DMS79 (cell line): ENCODE measurements around the gene PLEKHH3.

Experiments
- DNase-seq: peaks from one replicate; lab custom pipeline; 2025; lab: John Stamatoyannopoulos, UW

The PLEKHH3 gene

DNA sequence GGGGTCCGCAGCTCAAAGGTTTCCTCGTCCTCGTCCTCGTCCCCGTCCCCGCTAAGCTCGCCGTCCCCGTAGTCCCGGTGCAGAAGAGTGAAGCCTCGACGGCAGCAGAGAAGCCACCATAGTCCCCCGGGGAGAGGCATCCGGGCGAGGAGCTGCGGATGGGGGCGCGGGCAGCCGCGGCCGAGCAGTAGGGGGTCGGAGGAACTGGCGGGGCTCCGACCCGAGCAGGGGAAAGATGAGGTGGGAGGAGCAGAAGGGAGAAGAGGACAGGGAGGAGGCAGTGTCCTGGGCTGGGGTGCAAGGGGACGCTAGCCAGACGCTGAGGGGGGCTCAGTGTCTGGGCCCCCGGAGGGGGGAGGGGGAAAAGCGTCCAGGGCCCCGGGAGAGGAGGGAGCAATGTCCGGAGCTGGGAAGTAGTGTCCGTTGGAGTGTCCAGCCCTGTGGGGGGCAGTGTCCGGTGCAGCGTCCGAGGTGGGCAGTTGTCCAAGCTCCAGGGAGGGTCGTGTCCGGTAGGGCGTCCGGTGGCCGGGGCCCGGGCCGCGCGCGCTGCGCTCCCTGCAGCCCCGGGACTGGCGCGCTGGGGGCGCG, at the start of gene PLEKHH3:
Gene PLEKHH3, minus strand, starts transcription at position 571 of the 588 bp plus-strand sequence. Its CDS starts 431 bp downstream, at position 140.
- DNase-seq = no peak

GRCh38 chr17:42725143-42725542, 48.3 kb upstream of the PLEKHH3 start:
- DNase-seq = no peak

- DNase-seq = no peak
These were observed 46.8 kb upstream of the PLEKHH3 start for GRCh38 chr17:42723636-42724035.

GRCh38 chr17:42720996-42721583, 44.3 kb upstream of the PLEKHH3 start:
- DNase-seq = peak; percentile 21

GRCh38 chr17:42709561-42709960, 32.8 kb upstream of the PLEKHH3 start:
- no peak for DNase-seq

- DNase-seq = no peak
These were observed 31.8 kb upstream of the PLEKHH3 start for GRCh38 chr17:42708588-42708987.

- DNase-seq = no peak
These were observed 29.9 kb upstream of the PLEKHH3 start for GRCh38 chr17:42706732-42707131.

GRCh38 chr17:42704837-42705494, 28.2 kb upstream of the PLEKHH3 start:
- no peak for DNase-seq

DNA sequence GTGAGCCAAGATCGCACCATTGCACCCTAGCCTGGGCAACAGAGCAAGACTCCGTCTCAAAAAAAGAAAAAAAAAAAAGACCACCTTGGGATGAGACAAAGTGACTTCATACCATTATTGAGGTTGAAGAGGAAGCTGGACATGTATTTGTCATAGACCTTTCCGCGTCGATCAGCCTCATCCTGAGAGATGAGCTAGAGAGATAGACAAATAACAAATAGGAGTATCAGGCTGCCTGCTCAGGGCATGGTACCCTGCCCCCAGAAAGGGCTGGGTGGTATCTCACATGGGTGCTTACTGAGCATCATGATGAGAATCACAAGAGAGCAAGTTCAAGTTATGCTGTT, 27.7 kb upstream of the PLEKHH3 start:
- DNase-seq = no peak

DNA sequence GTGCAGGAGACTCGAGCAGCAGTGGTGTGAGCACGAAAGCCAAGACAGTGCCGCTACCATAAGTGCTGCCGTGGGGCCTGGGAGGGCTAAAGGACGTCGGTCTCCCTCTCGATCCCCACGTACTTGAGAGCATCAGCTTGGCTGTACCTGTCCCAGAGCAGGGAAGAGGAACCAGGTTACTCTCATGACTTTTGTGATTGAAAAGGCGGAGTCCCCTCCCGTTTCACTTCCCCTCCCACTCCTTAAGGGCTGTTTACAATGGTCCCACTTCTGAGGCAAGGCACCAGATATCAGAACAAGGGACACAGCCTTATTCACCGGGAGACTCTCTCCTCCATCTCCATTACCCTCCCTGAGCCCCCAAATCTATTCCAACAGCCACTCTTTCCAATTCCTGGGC, 25.7 kb upstream of the PLEKHH3 start:
- DNase-seq = peak; percentile 28

DNA sequence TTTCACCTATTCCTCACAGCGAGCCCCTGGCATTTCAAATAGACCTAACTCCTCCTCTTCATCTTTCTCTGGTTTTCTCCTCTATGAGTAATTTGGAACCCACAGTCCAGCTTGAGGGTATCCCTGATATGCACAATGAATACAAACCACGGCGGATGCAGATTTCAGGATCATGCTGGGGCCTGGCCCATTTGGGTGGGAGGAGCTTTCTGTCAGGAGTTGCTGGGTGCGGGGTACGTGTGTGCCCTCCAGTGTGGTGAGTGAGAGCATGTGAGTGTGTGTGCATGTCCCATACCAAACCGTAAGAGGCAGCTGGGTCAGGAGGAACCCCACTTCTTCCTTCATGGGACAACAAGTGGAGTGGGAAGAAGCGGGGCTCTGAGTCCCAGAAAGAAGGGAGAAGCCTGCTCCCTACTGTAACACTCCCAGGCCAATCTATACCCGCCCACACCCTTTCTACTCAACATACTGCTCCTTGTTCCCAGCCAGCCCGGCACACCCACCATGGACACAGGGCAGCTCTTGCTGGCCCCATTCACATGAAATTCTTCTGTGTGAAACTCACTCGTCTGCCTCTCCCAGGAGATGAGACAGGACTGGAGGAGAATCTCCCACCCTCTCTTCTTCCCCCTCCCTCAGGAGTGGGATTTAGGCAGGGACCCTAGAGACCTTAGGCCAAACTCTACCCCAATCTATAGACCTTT, 23.9 kb upstream of the PLEKHH3 start:
- no peak for DNase-seq

GRCh38 chr17:42699415-42699740, 22.6 kb upstream of the PLEKHH3 start:
- DNase-seq = no peak

GRCh38 chr17:42698736-42699414, 22.1 kb upstream of the PLEKHH3 start:
- DNase-seq = peak; percentile 33

DNA sequence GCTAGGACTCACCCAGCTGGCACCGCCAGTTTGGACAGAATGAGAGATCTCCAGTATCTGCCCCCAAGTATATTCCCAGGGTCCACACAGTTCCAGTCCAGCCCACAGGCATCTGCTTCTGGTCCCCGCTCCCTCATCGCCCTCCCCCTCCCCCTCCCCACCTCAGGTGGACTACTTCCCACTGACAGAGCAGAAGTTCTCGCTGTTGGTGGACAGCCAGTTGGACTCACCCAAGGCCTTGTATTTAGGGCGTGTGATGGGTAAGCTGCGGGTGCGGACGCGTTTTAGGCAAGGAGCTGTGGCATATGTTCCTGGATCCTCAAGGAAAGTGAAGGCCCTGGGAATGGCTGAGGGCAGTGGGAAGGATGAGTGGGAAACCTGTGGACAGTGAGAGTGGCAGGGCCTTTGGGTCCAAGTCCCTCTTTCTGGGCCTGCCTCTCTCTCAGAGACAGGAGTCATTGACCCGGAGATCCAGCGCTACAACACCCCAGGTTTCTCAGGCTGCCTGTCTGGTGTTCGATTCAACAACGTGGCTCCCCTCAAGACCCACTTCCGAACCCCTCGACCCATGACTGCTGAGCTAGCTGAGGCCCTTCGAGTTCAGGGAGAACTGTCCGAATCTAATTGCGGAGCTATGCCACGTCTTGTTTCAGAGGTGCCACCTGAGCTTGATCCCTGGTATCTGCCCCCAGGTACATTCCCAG, 20.5 kb upstream of the PLEKHH3 start:
- DNase-seq = no peak

DNA sequence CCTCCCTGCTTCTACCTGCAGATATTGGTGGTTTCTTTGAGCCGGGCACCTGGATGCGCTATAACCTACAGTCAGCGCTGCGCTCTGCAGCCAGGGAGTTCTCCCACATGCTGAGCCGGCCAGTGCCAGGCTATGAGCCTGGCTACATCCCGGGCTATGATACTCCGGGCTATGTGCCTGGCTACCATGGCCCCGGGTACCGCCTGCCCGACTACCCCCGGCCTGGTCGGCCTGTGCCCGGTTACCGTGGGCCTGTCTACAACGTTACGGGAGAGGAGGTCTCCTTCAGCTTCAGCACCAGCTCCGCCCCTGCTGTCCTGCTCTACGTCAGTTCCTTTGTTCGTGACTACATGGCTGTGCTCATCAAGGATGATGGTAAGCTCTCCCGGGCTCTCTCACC, 18.7 kb upstream of the PLEKHH3 start:
- DNase-seq = no peak

DNA sequence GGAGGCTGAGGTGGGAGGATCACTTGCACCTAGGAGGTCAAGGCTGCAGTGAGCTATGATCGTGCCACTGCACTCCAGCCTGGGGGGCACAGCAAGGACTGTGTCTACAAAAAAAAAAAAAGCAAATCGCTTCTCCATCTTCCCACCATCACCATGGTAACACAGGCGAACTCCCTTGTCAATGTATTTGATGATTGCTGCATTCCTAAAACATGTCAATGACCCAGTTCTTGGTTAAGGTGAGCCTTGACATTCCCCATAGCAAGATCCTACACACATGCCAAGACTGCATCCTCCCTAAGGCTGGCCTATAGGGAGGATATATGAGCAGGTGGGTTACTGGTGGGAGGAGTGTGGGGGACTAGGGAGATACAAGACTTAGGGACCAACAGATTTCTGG, 17.7 kb upstream of the PLEKHH3 start:
- no peak for DNase-seq

DNA sequence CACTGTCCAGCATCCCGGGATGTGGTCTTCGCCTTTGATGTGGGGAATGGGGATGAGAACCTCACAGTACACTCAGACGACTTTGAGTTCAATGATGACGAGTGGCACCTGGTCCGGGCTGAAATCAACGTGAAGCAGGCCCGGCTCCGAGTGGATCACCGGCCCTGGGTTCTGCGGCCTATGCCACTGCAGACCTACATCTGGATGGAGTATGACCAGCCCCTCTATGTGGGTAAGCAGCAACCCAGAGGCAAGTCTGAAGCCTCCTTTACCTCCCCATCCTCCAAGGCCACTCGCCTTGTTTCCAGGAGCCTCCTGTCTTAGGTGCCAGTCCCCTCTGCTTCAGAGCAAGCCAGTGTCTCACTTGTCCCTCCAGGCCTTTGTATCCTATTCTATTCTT, 15.7 kb upstream of the PLEKHH3 start:
- no peak for DNase-seq

DNA sequence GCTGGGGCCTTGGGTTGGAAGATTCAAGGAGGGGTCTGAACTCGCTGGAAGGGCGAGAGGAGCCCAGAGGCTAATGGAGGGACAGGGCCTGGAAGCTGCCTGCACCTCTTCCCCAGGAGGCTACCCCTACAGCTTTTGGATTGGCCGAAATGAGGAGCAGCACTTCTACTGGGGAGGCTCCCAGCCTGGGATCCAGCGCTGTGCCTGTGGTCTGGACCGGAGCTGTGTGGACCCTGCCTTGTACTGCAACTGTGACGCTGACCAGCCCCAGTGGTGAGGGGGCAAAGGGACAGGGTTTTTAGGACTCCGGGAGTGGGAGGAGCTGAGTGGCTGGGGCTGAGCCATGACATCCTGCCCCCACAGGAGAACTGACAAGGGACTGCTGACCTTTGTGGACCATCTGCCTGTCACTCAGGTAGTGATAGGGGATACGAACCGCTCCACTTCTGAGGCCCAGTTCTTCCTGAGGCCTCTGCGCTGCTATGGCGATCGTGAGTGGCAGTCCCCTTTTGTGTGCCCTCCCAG, 14.3 kb upstream of the PLEKHH3 start:
- no peak for DNase-seq

DNA sequence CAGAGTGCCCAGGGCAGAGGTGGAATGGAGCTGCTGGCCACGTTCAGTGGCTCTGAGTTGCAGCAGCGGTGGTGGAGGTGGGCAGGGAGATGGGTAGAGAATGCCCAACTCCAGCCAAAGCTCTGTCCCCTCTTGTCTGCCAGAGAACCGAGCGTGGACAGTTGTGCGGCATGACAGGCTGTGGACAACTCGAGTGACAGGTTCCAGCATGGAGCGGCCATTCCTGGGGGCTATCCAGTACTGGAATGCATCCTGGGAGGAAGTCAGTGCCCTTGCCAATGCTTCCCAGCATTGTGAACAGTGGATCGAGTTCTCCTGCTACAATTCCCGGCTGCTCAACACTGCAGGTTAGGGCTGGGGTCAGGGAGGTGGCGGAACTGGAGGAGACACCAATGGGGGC, 13.8 kb upstream of the PLEKHH3 start:
- no peak for DNase-seq

DNA sequence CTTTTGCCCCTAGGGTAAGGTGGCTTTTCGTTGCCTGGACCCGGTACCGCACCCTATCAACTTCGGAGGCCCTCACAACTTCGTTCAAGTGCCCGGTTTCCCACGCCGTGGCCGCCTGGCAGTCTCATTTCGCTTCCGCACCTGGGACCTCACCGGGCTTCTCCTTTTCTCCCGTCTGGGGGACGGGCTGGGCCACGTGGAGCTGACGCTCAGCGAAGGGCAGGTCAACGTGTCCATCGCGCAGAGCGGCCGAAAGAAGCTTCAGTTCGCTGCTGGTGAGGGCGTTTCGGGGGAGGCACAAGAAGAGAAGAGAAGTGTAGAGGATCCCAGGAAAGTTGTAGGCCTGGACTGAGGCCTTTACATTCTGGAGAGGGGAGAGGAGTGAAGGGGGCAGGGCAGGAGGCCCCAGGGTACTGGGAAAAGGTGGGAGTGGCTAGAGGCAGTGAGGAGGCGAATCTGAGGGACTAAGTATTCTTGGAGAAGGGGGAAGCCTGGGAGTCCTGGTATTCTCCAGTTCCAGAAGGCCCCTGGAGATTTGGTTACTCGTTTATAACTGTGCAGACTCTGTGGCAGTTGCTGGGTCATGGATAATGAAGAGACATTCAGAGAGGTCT, 11.0 kb upstream of the PLEKHH3 start:
- no peak for DNase-seq

DNA sequence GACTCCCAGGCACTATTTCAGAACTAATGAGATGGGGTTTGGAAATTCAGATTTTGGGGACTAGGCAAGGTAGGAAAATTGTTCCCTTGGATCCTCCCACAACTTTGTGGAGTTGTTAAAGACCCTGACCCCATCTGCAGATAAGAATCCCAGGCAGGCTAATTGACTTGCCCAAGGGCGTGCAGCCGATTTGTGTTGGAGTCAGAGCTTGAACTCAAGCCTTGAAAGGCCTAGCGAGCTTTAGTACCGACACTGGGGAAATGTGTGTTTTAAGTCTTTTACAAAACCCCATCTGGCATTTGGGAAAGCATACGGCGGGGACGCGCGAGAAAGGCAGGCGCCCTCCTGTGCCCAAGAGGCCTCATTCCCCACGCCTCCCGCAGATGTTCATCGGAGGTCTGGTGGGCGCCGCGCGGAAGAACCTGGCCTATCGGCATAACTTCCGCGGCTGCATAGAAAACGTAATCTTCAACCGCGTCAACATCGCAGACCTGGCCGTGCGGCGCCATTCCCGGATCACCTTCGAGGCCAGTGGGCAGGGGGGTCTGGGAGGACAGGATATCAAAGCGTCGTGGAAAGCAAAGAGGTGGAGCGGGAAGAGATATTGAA, 9.8 kb upstream of the PLEKHH3 start:
- no peak for DNase-seq
